ENCODE measurements around the gene FEM1B.

The FEM1B gene

DNA sequence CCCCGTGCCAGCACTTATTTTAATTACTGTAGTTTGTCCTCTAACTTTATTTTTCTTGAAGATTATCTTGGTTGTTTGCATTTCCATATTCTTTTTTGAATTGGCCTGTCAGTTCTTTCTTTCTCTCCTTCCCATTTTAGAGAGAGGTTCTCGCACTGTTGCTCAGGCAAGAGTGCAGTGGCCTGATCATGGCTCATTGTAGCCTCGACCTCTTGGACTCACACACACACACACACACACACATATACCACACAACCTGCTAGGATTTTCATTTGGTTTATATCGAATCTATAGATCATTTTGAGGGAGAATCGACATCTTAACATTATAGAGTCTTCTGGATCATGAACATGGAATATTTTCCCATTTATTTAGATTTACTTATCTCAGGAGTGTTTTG, 8.7 kb downstream of the FEM1B start:
- no peak for DNase-seq

DNA sequence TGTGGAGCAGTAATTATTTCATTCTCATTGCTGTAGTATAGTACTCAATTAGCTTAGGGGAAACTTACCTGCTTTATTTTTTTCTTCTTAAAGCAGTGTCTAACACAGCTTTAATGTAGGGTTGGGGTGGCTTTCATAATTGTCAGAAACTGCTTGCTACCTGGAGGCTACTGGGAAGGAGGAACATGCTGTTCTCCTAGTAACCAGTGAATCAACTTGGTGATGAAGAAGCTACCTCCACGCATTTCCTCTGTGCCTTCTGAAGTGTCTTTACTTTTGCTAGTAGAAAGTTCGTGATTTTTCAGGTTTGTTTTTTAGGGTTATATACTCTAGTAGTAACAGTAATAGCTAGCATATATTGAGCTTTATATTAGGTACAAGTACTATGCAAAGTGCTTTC, 11.5 kb downstream of the FEM1B start:
- no peak for DNase-seq

DNA sequence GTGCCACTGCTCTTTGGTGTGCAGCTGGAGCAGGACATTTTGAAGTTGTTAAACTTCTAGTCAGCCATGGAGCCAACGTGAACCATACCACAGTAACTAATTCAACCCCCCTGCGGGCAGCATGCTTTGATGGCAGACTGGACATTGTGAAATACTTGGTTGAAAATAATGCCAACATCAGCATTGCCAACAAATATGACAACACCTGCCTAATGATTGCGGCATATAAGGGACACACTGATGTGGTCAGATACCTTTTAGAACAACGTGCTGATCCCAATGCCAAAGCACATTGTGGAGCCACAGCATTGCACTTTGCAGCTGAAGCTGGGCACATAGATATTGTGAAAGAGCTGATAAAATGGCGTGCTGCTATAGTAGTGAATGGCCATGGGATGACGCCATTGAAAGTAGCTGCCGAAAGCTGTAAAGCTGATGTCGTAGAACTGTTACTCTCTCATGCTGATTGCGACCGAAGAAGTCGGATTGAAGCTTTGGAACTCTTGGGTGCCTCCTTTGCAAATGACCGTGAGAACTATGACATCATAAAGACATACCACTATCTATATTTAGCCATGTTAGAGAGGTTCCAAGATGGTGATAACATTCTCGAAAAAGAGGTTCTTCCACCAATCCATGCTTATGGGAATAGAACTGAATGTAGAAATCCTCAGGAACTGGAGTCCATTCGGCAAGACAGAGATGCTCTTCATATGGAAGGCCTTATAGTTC, 12.2 kb downstream of the FEM1B start:
- no peak for DNase-seq

- DNase-seq, result no peak
Observed at GRCh38 chr15:68290715-68291114, 13.2 kb downstream of the FEM1B start.

DNA sequence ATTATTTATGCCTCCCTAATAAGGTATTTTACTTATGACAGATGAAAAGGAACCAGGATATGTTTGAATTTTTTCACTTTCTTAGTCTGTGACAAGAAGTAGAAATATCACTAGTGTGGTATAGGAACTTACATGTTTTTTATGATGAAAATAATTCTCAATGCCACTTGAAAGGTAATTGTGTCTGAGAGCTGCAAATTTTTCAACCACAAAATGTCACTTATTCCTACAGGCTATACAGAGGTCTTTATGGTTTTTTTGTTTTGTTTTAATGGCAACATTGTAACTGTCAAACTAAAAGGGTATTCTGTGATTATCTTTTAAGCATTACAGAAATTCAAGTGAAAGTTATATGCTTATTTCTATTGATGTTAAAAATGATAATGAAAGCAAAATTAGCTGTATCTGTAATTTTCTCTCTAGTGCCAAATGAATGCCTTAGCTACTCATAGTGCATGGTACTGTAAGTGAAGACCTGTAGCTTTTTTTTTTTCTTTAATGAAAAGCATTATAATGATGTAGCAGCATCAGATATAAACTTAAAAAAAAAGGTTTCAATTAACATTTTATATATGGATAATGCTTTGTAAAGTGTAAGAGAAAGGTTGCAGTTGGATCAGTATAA, 14.7 kb downstream of the FEM1B start:
- no peak for DNase-seq

- DNase-seq, result no peak
Observed at GRCh38 chr15:68292967-68293366, 15.4 kb downstream of the FEM1B start.

GRCh38 chr15:68295014-68295805, 17.7 kb downstream of the FEM1B start:
- no peak for DNase-seq

DNA sequence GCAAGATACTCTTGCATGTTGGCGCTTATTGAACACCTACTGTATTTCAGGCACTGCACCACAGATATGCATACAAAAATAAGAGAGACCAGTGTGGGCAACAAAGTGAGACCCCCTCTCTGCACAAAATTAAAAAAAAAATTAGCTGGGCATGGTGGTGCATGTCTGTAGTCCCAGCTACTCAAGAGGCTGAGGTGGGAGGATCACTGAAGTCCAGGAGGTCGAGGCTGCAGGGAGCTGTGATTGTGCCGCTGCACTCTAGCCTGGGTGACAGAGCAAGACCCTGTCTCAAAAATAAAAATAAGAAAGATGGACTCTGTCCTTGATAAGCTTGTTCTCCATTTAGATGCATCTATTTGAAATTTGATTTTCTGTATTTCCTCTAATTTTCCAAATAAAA, 20.8 kb downstream of the FEM1B start:
- no peak for DNase-seq

GRCh38 chr15:68298882-68299381, 21.4 kb downstream of the FEM1B start:
- DNase-seq, result no peak

DNA sequence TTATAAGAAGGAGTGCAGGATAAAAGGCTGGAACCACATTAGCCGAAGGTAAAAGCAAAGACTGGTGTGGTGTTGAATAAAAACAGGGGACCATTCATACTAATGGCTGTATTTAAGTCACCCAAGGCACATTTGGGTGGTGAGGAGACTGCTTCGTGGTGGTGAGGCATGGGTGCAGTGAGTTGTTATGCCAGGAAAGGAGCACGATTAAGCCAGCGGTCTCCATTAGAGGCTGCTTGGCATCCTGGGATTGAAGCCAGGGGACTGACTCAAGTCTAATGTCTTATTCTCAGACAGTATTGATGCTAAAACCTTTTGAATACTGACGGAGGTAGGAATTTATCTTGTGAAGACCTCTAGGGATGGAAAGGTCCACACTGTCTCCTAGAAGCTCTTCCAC, 21.9 kb downstream of the FEM1B start:
- no peak for DNase-seq

DNA sequence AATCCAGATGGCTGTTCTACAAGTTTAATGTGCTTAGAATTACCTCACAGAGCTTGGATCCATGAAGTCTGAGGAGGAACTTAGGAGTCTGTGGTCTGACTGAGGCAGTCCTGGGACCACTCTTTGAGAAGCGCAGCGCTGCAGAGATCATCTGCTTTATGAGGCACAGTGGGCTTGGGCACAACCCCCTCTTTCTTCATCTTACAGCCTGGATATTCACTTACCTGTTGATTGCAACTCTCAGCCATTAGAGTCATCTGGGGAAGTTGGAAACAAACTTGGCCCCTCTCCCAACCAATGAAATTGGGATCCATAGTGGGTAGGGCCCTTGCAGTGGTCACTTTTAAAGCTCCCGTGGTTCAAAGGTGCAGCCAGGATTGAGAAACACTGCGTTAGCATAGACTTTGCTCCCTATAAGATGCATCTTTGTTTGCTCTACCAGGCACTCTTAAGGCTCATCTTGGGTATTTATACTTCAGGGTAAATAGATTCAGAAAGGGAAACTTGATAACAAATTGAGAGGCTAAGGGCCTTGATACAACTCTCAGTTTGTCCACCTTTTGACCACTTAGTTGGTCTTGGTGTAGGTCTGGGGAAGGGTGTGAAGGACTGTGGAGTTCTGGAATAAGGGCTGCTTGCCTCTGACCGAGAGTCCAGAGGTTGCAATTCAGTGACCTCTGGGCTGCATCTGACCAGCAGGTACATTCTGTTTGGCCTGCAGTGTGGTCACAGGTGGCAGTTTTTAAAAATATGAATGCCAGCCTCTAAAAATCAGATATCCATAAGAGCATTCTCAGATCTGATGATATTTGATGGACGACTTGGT, 22.8 kb downstream of the FEM1B start:
- no peak for DNase-seq

GRCh38 chr15:68301301-68301700, 23.8 kb downstream of the FEM1B start:
- DNase-seq, result no peak

DNA sequence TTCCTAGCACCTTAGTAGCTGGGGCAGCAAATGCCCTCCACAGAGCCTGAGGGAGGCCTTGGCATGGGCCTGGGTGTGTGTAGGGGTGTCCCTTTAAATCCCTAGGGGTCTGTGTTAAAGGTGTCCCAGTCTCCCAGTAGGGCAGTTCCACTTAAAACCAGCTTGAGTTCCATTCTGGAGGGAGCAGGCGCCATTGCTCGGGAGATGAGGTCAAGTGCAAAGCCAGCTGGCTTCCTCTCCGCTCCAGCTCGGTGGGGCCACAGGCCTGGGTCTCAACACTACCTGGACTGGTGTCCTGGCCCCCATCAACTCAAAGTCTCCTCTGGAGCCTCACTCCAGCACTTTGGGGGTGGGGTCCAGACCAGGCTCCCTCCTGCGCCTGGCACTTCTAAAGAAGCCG, 25.2 kb downstream of the FEM1B start:
- DNase-seq, result no peak

GRCh38 chr15:68303134-68303533, 25.6 kb downstream of the FEM1B start:
- no peak for DNase-seq

GRCh38 chr15:68303560-68304436, 26.3 kb downstream of the FEM1B start:
- DNase-seq, result no peak

GRCh38 chr15:68304589-68305337, 27.2 kb downstream of the FEM1B start:
- DNase-seq, result no peak

DNA sequence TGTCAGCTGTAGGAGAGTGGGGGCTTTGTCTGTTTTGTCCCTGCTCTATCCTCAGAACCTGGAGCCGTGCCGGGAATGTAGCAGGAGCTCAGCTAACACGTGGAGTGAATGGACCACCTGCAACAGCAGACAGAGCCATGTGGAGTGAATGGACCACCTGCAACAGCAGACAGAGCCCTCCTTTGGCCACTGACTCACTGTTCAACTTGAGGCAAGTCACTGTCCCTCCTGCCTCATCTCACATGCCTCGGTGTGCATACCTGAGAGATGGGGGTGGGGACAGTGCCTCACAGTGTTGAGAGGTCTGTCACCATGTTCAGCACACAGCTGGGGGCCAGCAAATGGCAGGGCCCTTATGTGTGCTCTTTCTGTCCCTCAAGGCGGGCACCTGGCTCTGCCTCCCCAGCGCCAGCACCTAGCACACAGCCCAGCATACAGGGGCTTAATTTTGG, 27.9 kb downstream of the FEM1B start:
- no peak for DNase-seq

DNA sequence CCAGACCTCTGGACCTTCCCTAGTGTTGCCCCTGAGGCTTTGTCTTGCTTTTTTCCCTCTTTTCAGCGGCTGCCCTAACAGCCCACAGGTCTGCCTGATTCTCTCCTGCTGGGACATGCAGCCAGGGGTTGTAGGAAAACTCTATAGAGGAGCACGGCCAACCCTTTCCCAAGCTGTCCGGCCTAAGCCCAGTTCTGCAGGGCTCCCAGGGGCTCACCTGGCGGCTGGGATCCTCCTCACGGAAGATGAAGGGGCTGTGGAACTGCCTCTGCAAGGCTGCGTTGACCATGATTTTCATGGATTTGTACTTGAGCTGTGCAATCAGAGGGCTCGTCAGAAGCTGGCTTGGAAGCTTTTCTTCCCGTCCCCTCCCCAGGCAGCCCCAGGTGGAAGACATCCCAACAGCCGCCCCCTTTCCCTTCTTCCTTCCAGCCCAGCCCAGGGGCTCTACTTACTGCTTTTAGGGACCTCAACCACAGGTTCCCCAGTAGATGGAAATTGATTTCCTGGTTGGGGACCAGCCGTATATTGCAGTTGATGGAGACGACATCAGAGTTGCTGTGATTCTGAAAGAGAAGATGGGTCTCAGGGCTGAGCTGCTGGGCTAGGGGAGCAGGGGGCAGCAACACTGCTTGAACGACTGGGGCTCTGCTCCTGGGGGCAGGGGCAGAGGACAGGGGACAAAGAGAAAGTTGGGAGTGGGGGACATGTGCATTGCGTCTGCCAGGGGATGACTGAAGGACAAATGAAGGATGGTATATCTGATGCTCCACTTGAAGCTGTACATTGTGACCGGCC, 29.8 kb downstream of the FEM1B start:
- DNase-seq, result no peak

- DNase-seq, result no peak
Observed at GRCh38 chr15:68309024-68309423, 31.5 kb downstream of the FEM1B start.

GRCh38 chr15:68310178-68310803, 32.7 kb downstream of the FEM1B start:
- no peak for DNase-seq

Measured in NCI-H2107 (cell line).